Umbilical cord (tissue), 2 donors: ENCODE measurements around the gene DNAH6. TPM values are rescaled to one million over a fixed set of nuclear protein-coding genes. Genes with fewer than 3 reads are reported as not detected.
"Not testable (repeated sequence)": the region's sequence is repeated elsewhere in the genome, so short reads cannot be mapped to it uniquely, and the experiment has no call there.

Experiments
- DNase-seq: peaks from one replicate; pipeline ENCODE4 v3.0.0-alpha.2; 2015; ENCODE audit warnings: low spot score
- total RNA-seq: library from RNA; depleted of rRNA; stranded (reverse); fragments of >200 nt; gene quantifications from one replicate; pipeline ENCODE4 v1.2.3, GENCODE V29; 2014; ENCODE audit warnings: low replicate concordance; ENCODE audit not compliant: insufficient read depth

Gene DNAH6
- total RNA-seq, 1 donor from 2014 or later: 0.96 TPM

- DNase-seq: no peak
These were observed 219.1 kb downstream of the DNAH6 start for GRCh38 chr2:84735389-84735788.

- no peak for DNase-seq
These were observed 225.0 kb downstream of the DNAH6 start for GRCh38 chr2:84741182-84741822.

DNA sequence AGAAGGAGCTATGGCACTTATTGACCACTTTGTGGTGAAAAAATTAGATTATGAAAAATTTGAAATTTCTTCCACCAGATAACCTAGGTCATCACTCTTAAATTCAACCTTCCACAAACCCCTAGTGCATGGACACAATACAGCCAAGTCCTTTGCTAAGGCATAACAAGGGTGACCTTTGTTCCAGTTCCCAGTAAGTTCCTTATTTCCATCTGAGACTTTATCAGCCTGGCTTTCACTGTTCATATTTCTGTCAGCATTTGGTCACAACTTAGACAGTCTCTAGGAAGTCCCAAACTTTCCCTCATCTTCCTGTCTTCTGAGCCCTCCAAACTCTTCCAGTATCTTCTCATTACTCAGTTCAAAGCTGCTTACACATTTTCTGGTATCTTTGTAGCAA is 232.0 kb downstream of the DNAH6 start:
- no peak for DNase-seq

DNA sequence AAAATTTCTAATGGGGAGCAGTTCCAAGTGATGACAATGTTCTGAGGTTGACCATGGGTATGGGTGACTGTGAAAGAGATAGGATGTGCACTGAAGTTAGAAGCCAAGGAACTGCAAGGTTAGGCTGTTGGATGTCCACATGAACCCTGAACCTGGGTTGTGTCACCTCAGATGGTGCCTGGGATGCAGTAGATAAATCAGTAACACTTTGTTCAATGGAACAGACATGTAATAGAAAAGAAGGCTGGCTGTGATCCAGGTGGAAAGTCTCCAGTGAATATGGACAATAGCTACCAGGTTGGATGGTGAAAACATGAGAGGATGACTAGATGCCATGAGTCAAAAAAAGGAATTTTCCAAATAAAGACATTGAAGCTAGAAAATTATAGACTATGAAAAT is 233.1 kb downstream of the DNAH6 start:
- DNase-seq: no peak

GRCh38 chr2:84755096-84755495 is 238.8 kb downstream of the DNAH6 start:
- no peak for DNase-seq

DNA sequence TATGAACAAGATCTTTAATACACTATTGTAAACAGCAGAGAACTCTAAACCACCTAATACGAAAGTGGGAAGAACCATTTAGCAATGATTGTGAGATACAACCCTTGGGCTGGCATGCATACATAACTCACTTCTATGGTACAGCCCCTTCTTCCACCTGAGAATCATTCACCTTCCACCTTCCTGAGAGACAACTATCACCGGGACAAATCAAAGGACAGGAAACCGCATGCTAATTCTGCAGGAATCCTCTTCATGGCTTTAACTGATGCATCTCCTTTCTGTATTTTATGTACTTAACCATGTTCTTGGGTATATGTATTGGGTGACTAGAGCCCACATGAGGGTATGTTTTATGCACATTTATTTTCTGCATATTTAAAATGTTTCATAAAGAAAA is 241.3 kb downstream of the DNAH6 start:
- no peak for DNase-seq

DNA sequence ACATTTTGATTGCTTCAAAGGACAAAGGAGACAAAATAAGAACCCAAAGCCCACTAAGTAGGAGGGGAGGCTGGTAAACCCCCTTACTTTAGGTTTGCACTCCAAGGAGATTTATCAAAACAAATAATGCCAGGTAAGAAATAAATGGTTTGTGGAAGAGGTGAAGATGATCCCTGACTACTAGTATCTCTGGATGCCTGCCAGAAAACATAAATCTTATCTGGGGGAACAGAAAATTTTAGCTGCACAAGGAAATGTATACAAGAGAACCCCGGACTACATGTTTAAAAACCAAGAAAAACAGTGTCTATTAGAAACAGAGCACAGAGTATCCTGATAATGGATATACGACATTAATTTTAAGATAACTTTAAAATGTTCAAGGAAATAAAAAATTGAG is 250.5 kb downstream of the DNAH6 start:
- DNase-seq: no peak

DNA sequence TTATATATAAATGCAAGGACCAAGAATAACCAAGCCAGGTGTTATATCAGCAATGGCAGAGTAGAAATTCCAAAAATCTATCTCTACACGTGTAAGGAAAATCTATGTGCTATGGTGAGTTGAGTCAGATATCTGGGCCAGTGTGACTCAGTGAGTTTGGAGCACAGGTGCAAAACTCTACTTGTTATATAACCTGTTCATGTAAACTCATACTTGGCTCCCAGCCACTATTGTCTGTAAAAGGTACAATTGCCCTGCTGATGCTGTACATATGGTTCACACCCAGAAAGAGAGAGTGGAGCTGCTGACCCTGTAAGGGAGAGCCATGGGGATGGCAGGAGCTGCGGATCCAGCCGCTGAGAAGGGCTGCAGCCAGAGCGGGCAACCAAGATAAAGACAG is 252.5 kb downstream of the DNAH6 start:
- no peak for DNase-seq

DNA sequence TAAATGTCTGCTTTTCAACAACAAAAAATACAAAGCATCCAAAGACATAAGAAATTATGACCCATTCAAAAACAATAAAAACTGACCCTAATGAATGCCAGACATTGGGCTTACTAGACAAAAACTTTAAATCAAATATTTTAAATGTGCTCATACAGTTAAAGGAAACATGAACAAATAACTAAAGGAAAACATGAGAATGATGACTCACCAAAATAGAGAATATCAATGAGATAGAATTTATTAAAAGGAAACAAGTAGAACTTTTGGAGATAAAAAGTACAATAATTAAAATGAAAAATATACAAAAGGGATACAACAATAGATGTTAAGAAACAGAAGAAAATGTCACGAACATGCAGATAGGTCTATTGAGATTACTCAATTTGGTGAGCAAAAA is 254.0 kb downstream of the DNAH6 start:
- DNase-seq: no peak

DNA sequence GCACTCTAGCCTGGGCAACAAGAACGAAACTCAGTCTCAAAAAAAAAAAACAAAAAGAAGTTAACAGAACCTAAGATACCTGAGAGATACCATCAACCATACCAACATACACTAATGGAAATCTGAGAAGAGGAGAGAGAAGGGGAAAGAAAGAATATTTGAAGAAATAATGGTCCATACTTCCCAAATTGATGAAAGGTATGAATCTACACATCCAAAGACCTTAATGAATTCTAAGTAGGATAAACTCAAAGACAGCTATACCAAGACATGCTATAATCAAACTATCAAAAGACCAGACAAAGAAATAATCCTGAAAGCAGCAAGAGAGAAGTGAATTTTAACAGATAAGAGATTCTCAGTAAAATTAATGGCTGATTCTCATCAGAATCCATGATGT is 255.0 kb downstream of the DNAH6 start:
- DNase-seq: no peak

GRCh38 chr2:84773562-84773961 is 257.3 kb downstream of the DNAH6 start:
- not testable (repeated sequence) for DNase-seq

DNA sequence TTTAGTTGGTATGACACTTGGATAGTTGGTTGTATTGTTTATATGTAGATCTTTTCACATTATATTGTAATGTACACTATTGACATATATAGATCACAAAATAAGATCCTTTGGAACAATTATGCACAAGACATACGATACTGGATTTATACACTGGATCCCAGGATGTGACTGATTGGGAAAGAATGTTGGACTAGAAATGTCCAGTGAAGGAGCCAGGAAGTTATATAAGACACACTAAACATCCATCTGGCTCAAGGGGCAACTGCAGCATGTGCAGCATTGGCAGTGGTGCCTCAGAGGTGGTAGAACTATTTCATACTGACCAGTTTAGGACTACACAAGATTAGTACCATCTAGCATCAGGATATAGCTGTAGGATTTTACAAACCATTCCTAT is 259.7 kb downstream of the DNAH6 start:
- no peak for DNase-seq

- DNase-seq: no peak
These were observed 262.8 kb downstream of the DNAH6 start for GRCh38 chr2:84778911-84779690.

DNA sequence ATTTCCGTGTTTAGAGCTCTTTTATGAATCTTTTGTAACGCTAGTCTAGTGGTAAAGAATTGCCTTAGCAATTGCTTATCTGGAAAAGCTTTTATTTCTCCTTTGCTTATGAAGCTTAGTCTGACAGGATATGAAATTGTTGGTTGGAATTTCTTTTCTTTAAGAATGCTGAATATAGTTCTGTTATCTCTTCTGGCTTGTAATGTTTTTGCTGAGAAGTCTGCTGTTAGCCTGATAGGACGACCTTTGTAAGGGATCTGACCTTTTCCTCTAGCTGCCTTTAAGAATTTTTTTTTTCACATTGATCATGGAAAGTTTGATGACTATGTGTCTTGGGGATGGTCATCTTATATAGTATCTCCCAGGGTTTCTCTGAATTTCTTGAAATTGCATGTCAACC is 263.5 kb downstream of the DNAH6 start:
- DNase-seq: no peak

- DNase-seq: no peak
These were observed 265.8 kb downstream of the DNAH6 start for GRCh38 chr2:84781942-84782716.

- no peak for DNase-seq
These were observed 266.6 kb downstream of the DNAH6 start for GRCh38 chr2:84782717-84783442.

DNA sequence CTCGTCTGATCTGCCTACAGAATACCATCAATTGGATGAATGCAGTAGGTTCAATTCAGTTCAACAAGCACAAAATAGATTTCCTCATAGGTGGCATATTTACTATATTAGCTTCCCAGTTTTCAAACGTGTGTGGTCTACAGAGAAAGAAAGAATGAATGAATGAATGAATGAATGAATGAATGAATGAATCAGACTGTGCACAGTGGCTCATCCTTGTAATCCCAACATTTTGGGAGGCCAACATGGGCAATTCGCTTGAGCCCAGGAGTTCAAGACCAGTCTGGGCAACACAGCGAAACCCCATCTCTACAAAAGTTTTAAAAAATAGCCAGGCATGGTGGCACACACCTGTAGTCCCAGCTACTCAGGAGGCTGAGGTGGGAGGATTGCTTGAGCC is 269.7 kb downstream of the DNAH6 start:
- DNase-seq: no peak

DNA sequence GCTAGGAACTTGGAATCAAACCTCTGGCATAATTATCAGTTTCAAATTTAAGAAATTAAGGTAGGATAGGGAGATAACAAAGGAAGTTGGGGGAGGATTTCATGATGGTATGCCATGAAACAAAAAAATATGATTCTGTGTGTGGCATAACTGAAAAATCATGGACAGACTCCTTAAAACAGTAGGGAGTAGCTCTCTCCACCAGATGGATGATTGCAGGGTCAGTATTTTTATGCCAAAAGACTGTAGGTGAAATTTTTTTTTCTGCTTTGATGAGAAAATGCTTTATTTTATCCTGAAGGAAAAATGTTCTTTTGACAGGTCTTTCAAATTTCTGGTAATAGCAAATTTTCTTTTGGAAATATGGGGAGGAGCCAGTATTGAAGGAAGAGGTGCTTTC is 270.3 kb downstream of the DNAH6 start:
- no peak for DNase-seq

GRCh38 chr2:84788027-84788426 is 271.7 kb downstream of the DNAH6 start:
- no peak for DNase-seq

- no peak for DNase-seq
These were observed 272.2 kb downstream of the DNAH6 start for GRCh38 chr2:84788498-84788897.

- DNase-seq: no peak
These were observed 276.7 kb downstream of the DNAH6 start for GRCh38 chr2:84792856-84793522.
